HG03565 (cell line): ENCODE results near the gene COL6A3.
"Not testable (repeated sequence)": the region's sequence is repeated elsewhere in the genome, so short reads cannot be mapped to it uniquely, and the experiment has no call there.

Experiments used
- ATAC-seq: cut with Tn5 transposase; IDR thresholded peaks from one replicate; pipeline ENCODE4 v1.9.1; 2021; ENCODE audit warnings: mild to moderate bottlenecking, moderate library complexity; ENCODE audit not compliant: unreplicated experiment

Gene COL6A3

DNA sequence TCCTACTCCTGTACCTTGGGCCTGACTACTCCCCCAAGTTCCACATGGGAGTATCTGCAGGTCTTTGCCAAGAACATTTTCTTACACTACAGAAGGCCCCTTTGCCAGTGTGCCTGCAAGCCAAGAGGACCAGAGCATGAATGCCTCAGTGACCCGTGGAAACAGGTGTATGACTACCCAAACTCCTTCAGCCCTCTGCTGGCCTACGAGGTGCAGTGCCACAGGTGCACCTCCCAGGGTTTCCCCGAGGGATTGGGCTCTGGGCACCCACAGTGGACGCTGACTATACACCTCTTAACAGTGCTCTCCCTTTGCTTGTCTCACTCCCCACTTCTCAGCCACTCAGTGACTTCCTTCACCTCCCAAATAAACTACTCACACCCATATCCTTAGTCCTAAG, 91.4 kb downstream of the COL6A3 start:
- ATAC-seq, result no peak

DNA sequence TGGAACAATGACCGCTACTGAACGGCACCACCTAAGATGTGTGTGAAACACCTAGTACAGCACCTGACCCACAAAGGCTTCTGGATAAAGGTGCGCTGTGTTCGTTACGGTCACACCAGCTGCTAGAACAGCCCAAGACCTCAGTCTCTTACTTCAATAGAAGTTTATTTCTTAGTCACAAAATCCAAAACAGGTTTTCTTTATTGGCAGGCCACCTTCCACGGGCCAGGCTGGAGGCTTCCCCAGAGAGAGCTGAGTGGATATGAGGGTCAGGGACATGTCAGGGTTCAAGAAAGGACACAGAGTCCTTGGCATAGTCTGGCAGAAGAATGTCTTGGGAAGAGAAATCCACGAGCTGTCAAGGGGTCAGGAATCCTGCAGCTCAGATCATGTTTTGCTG, 92.2 kb downstream of the COL6A3 start:
- no peak for ATAC-seq

DNA sequence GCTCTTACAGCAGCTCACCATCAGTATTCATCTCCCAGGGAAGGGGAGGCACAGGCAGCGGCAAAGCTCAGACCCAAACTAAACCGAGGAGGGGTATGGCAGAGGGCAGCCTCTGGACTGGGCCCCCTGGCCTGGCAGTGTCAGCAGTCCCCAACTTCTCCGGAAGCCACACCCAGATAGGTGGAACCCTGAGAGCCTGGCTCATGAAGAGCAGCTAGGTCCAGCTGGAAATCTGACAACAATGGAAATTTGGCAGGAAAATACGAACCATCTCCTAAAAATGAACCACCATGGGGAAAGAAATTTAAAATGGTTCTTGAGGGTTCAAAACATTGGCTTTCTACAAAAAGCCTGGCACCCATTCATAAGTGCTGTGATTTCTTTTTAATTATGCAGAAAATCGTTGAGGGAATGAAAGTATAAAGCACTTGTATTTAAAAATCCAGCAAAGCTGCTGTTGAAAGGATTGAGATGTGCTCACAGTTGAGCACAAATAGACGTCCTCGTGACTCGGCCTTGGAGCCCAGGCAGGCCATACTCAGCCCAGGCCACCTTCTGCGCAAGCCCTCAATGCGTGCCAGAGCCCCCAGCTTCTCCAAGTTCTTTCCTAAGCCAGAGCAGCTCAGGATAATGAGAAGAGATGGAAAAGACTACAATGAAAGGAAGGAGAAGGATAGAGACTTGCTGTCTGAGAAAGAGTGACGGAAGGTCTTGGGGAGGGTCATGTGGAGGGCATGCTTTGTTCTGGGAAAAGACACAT, 93.0 kb downstream of the COL6A3 start:
- ATAC-seq, result no peak

DNA sequence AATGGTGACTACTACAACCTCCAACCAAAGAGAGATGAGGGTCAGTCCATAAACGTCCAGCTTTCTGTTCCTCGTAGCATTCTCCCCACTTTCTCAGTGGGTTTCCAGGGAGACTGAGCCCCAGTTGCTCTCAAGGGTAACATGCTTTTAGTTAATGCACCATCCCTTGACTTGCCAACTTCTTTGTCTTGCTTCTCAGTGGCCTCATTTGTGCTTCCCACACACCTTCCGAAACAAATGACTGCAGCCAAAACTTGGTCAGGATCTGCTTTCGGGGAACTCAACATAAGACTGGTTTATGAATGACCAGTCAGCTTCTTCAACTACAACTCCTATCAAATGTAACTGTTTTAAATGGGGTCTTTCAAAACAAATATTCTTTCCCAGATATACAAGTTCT, 94.1 kb downstream of the COL6A3 start:
- ATAC-seq, result no peak

DNA sequence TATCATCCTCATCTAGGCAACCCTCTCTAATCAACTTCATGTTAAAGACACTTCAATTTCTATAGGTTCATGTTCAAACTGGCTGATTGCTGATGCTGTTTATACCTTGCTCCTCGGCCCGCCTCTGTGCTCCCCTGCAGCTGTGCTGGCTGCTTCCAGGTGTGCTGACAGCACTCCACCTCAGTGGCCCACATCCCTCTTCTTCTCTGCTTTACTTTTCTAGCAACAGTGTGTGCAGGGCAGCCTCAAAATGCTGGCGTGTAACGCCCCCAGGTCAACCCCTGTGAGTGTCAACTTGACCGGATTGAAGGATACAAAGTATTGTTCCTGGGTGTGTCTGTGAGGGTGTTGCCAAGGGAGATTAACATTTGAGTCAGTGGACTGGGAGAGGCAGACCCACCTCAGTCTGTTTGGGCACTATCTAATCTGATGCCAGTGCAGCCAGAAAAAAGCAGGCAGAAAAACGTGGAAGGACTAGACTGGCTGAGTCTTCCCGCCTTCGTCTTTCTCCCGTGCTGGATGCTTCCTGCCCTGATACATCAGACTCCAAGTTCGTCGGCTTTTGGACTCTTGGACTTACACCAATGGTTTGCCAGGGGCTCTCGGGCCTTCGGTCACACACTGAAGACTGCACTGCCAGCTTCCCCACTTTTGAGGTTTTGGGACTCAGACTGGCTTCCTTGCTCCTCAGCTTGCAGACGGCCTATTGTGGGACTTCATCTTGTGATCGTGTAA, 94.7 kb downstream of the COL6A3 start:
- ATAC-seq, result no peak

DNA sequence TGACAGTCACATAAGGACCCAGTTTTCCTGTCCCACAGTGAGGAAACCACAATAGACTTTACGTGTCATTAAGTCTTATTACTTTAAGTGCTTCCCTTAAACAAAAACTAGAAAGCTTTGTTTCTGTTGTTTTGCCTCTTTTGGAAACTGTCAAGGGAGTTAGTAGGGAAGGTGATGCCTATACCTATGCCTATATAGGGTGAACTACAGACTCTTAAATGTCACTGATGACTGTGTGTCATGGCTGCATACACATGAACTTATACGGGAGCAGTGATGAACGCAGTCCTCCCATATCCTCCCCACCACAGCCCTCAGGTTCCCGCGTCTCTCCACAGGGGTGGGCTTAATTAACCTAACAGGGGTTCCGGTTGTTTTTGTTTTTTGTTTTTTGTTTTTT, 97.6 kb downstream of the COL6A3 start:
- no peak for ATAC-seq

DNA sequence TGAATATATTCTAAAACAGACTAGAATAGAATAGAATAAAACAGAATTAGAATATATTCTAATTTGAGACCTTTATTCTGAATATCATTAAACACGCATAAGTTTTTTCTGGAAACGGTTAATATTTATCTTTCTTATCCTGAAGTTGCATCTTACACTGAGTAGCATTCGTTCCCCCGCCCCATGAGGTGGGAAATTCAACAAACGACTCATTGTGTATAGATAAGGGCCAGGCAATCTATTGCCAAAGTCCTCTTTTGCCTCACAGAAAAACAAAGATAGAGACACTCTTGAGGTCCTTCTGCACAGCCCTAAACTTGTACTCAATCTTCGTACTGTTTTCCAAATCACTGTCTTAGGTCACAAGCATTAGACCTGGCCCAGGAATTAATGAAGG, 98.1 kb downstream of the COL6A3 start:
- ATAC-seq, result no peak

DNA sequence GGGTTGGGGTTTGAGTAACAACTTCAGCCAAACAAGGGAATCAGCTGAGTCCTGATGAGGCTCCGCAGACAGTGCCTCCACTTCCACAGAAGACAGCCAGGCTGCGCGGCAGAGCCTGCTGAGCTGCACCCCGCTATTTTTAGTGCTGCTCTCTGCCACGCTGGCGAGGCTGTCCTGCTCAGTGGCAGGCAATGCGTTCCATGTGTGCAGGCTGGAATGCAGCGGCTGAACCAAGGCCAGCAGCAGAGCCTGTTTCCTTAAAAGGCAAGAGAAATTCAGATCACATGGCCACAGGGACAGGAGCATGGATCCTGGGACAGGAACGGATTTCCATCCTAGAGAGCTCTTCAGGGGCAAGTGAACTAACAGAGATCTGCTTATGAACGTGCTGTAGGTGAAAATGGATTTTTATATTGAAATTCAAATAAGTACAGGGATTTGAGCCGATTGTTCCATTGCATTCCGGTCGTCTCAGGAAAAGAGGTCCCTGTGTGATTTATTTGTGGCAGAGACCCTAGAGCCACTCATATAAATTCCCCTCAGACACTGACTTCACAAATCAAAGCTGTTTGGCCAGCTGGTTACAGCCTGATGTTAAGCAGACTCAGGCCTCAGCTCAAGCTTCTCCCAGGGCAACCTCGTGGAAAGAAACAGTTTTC, 98.7 kb downstream of the COL6A3 start:
- ATAC-seq, result no peak

DNA sequence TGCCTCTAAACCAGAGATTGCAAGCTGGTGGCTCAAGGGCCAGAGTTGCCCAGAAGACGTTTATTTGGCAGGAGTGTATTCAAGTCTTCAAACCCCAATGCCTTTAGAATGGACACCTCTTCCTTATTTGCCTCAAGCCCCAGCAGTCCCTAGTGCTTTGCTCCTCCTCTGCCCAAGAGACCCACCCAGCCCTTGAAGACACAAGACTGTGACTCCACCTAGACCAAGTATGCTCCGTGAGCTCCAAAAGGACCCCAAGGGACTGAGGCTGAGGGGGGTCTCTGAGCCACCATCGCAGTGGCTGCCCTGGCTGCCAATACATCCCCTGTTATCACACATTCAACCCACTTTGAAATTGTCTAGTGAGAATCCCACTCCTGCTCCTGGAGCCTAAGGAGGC, 99.3 kb downstream of the COL6A3 start:
- no peak for ATAC-seq

DNA sequence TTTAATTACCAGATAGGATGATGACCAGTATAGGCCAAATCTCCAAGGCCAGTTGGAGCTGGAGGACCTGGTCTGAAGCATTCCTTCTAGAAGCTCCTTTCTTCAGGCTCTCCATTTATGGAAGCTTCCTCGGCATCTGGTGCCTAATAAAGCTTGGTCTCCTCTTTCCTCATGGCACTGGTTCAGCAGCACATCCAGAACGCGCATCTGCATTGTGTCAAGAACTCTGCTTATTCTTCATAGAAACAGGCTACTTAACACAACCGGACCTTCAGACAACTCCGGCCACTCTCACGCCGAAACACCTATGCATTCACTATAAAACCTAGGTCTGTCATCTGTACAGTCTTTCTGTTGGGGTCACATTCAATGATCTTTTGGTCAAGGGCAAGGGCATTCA, 99.8 kb downstream of the COL6A3 start:
- ATAC-seq, result no peak

DNA sequence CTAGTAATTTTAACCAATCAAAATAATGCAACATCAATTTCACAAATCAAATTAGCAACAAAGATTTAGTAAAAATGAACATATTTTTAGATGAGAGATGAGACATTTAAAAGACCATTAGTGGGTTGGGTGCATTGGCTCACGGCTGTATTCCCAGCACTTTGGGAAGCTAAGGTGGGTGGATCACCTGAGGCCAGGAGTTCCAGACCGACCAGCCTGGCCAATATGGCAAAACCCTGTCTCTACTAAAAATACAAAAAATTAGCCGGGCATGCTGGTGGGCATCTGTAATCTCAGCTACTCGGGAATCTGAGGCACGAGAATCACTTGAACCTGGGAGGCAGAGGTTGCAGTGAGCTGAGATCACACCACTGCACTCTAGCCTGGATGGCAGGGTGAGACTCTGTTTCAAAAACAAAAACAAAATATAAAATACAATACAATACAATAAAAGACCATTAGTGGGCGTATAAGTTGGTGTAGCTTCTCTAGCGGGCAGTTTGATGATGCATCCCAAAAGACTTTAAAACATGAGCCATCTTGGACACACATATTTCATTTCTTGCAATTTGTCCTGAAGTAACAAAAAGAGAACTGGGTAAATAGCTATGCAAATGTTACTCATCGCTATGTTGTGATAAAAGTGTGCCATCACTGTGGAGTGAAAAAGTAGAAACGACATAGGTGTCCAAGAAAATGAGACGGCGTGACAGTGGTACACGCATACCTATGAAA, 101.8 kb downstream of the COL6A3 start:
- no peak for ATAC-seq

DNA sequence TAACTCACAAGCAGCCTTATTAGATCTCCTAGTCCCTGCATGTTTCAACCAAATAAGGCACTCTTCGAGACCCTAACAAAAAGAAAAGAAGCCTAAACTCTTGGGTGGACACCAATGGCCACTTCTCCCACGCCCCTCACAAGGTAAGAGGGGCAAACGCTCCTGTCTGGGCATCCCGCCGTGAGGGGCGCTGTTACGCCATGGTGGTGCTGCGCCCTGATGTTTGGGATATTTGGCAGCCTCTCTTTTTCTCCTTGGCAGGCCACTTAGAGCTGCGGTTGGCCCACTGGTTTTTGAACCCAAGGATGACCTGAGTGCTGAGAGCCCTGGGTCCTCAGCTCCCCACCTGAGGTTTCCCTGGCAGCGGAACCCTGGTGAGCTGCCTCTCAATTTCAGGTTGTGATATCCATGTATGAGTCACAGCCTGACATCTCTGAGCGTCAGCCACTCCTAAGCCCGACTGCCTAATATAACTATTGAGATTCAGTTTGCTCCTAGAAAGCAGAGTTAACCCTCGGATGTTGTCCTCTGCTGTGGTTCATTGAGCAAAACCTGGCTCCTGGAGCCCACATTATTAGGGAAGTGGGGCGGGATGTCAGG, 103.3 kb downstream of the COL6A3 start:
- no peak for ATAC-seq

DNA sequence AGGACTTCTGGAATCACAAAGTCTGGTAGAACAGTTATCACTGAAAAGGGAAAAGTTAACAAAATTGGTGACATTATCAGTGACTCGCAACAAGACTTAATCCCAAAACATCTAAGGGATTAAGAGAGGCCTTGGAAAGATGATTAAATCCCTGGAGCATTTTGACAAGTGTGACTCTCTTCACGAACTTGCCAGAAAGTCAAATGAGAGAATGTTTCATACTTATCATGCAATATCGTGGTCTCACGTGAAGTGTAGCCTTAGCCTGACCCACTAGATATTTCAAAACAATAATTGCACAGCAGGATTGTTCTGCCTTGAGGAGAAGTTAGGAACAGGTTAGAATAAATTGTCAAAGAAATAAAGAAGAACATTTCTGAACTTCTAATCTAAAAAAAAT, 104.5 kb downstream of the COL6A3 start:
- no peak for ATAC-seq

DNA sequence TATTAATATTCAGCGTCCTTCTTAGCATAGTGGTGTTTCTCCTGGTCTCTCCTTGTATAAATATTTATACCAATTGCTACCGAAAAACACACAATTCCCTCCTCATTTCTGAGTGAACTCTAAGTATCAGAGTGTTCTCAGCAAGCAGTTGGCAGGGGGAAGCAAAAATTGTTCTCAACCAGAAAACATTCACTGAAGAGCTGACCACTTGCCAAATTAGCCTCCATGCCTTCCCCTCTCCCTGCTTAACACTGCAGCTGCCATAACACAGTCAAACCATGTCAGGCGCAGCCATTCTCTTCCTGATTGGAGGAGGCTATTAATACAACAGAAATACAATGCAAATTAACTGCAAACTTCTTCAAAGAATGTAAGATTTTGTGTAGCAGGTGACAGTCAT, 105.0 kb downstream of the COL6A3 start:
- no peak for ATAC-seq

DNA sequence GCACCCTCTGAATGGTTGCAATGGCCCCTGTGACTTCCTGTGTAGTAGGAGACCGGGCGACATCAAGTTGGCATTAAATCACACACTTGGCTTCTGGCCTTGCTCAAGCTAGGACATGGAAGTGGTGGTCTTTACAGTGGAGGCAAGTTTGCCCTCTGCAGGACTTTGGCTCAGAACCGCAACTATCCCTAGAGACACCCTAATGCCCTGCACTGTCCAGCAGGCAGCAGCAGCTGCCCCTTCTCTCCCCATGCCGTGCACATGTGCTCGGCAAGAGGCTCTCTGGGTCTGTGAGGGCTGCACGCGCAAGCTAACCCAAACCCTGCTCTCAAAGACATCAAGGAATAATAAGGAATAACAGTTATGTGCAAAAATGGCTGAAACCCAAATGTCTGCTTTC, 106.5 kb downstream of the COL6A3 start:
- no peak for ATAC-seq

DNA sequence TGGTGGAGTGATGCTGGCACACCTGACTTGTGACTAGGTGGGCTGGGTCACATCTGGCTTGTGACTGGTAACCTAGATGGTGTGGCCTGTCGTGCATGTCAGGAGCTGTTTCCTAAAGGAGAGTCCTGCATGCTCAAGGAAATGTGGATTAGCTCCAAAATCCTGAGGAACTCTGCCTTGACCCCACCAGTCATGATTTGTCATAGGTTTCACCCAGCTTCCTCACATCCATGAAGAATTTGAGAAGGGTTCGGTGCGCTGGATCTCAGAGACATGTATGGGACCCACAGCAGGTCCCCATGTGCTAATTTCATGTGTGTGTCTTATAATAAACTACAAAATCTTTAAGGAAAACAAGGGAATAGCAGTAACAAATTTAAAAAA, 107.2 kb downstream of the COL6A3 start:
- ATAC-seq, result no peak

DNA sequence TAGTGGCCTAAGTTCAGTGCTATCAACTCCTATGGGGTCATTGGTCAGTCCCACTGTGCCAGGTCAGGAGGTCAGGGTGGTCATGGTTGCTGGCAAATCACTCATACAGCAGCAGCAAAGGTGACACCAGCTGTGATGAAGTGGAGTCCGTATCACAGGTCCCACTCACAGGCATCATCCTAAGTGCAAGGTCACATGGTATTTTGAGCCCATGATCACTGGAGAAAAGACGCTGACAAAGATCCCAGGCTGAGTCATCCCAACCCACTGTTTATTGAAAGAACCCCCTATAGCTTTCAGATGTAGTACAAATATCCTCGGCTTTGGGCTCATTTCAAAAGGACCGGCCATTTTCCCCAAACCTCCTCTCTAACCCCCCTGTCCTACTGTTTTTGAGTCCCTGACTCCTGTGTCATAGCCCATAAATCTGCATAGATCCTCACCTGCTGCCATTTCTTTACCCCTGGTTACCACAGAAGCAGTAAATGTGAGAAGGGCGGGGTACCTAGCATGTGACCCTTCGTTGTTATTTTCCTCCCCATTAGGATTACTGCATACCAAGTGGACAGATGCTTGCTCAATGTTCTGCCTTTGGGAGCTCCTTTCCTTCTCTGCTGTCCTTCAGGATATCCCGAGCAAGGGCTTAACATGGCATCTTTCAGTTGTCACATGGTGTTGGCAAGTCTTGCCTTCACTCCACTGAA, 107.7 kb downstream of the COL6A3 start:
- no peak for ATAC-seq

DNA sequence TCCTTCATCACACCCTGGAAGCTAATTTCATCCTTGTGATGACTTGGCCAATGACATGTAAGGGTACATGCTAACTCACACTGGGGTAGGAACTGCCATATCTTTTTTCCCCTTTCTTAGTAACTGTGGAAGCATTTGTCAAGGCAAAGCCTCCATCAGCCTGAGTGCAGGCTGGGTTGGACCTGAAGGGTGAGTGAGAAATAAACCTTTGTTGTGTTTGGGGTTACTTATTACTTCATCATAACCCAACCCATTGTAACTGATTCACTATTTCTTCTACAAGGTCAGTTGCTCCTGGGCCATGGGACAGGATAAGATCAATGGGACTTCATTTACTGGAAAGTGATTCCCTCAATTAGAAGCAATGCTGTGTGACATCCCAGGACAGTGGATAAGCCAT, 108.4 kb downstream of the COL6A3 start:
- ATAC-seq, result no peak

DNA sequence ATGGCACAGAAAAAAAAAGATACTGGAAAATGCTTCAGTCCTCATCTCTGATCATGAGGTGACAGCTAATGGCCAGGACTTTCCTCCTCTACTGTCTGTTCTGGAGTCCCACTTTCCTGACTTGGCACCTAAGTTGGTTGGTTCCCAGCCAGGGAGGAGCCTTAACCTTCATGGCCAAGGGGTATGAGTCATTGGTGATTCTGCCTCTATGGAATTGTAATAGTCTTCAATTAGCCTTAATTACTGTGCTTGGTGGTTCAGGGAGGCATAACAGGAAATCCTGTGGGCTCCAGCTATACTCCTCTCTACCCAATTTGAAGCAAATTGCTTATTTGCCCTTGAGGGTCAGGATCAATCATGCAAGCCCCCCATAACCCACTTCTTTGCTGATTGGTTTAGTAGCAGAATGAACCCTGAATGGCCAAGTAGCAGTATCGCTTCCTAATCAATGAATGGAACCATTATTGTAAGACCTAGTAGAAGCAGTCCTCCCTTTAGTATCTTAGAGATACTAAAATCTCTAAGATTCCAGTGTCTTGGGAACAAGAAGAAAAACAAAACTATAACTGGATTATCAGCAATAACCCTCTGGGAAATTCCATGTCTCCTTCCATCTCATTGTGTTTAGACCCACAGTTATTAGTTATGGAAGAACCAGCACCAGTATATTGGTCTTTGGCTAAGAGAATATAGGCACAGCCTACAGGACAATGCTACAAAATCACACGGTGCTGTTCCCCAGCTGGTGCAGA, 109.0 kb downstream of the COL6A3 start:
- ATAC-seq, result no peak

DNA sequence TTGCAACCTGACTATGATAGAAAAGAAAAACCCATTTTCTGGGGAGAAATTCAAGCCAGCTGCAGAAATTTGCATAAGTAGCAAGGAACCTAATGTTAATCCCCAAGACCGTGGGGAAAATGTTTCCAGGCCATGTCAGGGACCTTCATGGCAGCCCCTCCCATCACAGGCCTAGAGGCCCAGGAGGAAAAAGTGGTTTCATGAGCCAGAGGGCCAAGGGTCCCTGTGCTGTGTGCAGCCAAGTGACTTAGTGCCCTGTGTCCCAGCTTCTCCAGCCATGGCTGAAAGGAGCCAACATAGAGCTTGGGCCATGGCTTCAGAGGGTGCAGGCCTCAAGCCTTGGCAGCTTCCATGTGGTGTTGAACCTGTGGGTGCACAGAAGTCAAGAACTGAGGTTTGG, 110.7 kb downstream of the COL6A3 start:
- not testable (repeated sequence) for ATAC-seq
